M059J (cell line): ENCODE measurements around the gene GNB2. TPM values are rescaled to one million over a fixed set of nuclear protein-coding genes. Genes with fewer than 3 reads are reported as not detected.
A peak's percentile ranks its signal among the peaks of the same experiment; 100 is the strongest.

Experiments used
- DNase-seq: peaks from one replicate; pipeline ENCODE4 v3.0.0-alpha.2; 2012; ENCODE audit warnings: low read depth
- total RNA-seq: library from RNA; depleted of rRNA; stranded (reverse); fragments of >200 nt; shearing (Covaris generic); gene quantifications from 2 replicates; pipeline ENCODE4 v1.2.3, GENCODE V29; 2014; rRNA removed

GNB2 gene
- total RNA-seq, 1 experiment from 2014 or later = 151 TPM

GRCh38 chr7:100726996-100727761, 53.6 kb downstream of the GNB2 start:
- peak; percentile 24 for DNase-seq

GRCh38 chr7:100728196-100728595, 54.7 kb downstream of the GNB2 start:
- no peak for DNase-seq

Other genes with a start within 250 kb of the GNB2 start
- gene ZCWPW1, start 245.0 kb upstream of the GNB2 start, total RNA-seq = 5.2 and 7.8 TPM in 2 replicates
- gene MEPCE, start 243.9 kb upstream of the GNB2 start, total RNA-seq = 32.7 and 48.2 TPM in 2 replicates
- gene PPP1R35, start 237.2 kb upstream of the GNB2 start, total RNA-seq = 17.7 and 23.7 TPM in 2 replicates
- 2.4 TPM in 1 of 2 replicates, not detected in the other for gene SPACDR, start 209.5 kb upstream of the GNB2 start, total RNA-seq
- gene TSC22D4, start 194.5 kb upstream of the GNB2 start, total RNA-seq = 28.1 and 43.6 TPM in 2 replicates
- gene NYAP1, start 189.8 kb upstream of the GNB2 start, total RNA-seq = 0.02 TPM in 1 of 2 replicates, not detected in the other
- 10.9 and 24.0 TPM in 2 replicates for gene AGFG2, start 134.5 kb upstream of the GNB2 start, total RNA-seq
- not detected in 2 replicates for gene SAP25, start 99.8 kb upstream of the GNB2 start, total RNA-seq
- gene LRCH4, start 87.6 kb upstream of the GNB2 start, total RNA-seq = 12.2 and 16.0 TPM in 2 replicates
- gene FBXO24, start 87.4 kb upstream of the GNB2 start, total RNA-seq = 0.05 and 0.44 TPM in 2 replicates
- gene PCOLCE, start 71.4 kb upstream of the GNB2 start, total RNA-seq = 7.8 and 10.3 TPM in 2 replicates
- gene MOSPD3, start 61.2 kb upstream of the GNB2 start, total RNA-seq = 15.6 and 22.0 TPM in 2 replicates
- 1.6 and 1.8 TPM in 2 replicates for gene TFR2, start 32.2 kb upstream of the GNB2 start, total RNA-seq
- not detected in 2 replicates for gene ACTL6B, start 17.3 kb upstream of the GNB2 start, total RNA-seq
- gene GIGYF1, start 20.5 kb downstream of the GNB2 start, total RNA-seq = 4.0 and 12.2 TPM in 2 replicates
- gene POP7, start 32.4 kb downstream of the GNB2 start, total RNA-seq = 55.9 and 69.5 TPM in 2 replicates
- gene EPO, start 46.7 kb downstream of the GNB2 start, total RNA-seq = not detected in 2 replicates
- not detected in 2 replicates for gene ZAN, start 59.9 kb downstream of the GNB2 start, total RNA-seq
- 26.3 and 36.8 TPM in 2 replicates for gene EPHB4, start 153.8 kb downstream of the GNB2 start, total RNA-seq
- 6.2 and 17.2 TPM in 2 replicates for gene SLC12A9, start 179.0 kb downstream of the GNB2 start, total RNA-seq
- 80.1 and 106 TPM in 2 replicates for gene TRIP6, start 193.6 kb downstream of the GNB2 start, total RNA-seq
- 50.8 and 73.9 TPM in 2 replicates for gene SRRT, start 201.4 kb downstream of the GNB2 start, total RNA-seq
- gene UFSP1, start 216.0 kb downstream of the GNB2 start, total RNA-seq = 0.91 and 1.3 TPM in 2 replicates
- gene ACHE, start 222.1 kb downstream of the GNB2 start, total RNA-seq = not detected in 2 replicates